Measurements from ENCODE around the gene MRGPRX1.

MRGPRX1 gene

DNA sequence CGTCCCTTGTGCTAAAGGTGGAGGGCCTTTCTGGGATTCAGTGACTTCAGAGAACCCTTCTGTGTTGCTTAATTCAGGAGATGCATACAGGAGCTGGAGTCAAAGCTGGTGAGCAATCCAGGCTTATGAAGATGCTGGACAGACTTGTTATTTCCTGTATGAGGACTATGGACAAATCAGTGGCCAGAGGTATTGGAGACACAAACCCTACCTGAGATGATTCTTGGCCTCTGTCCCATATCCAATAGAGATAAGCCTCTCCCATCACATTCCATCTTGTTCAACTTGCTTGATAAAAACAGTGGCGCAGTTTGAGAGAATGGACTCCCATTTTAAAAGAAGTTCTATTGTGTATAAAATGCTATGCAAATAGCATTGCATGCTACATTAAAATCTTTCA, at the start of gene MRGPRX1:
MRGPRX1 (minus strand) TSS at position 101 of the 400 bp plus-strand sequence. CDS start 4,630 bp downstream, outside the sequence.
- Histone ChIP-seq H3K36me3 (ENCODE audit: insufficient read depth, low read length) (no peaks in the 10 kb centered on the region), H3K27me3 (ENCODE audit: insufficient read depth, low read length) (peaks cover 19% of the 10 kb centered on the region), H3K4me3 (ENCODE audit: low read length) (no peak within 1 kb of the TSS), H3K9me3 (ENCODE audit: low read length) (no peaks in the 10 kb centered on the region), H2AFZ (ENCODE audit: low read depth, low read length) (no peak within 1 kb of the TSS), H3K4me1 (ENCODE audit: insufficient read depth, low read length) (no peaks in the 10 kb centered on the region)

DNA sequence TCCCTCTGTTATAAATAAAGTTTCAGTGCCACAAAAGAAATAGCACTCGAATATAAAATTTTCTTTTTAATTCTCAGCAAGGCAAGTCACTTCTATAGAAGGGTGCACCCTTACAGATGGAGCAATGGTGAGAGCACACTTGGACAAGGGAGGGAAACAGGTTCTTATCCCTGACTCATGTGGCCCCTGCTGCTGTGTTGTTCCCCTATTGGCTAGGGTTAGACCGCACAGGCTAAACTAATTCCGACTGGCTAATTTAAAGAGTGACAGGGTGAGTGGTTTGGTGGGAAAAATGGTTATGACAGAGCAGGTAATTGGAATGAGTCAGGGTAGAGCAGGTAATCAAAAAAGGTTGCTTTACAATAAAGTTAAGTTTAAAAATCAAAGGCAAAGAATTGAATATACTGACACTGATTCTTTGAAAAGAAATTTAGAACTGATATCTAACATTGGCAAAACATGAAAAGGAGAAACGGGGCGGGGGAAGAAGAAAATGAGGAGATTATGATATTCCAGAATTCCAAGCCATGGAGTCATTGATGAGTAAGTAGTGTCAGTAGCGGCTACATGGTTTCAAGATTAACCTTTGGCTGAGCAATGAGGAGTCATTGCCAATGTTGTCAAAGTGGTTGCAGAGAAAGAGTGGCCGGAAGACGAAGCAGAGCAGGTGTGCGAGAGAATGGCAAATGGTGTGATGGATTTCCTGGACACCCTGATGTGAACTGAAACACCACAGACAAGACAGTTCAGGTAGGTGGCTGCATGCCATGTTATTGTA, 48.4 kb upstream of the MRGPRX1 start:
- Histone ChIP-seq H3K36me3 (ENCODE audit: insufficient read depth, low read length) (no peaks in the 10 kb centered on the region), H3K4me1 (ENCODE audit: insufficient read depth, low read length) (no peaks in the 10 kb centered on the region), H3K4me3 (ENCODE audit: low read length) (no peak overlapping the region), H2AFZ (ENCODE audit: low read depth, low read length) (no peak overlapping the region), H3K27me3 (ENCODE audit: insufficient read depth, low read length) (peaks cover 4% of the 10 kb centered on the region), H3K9me3 (ENCODE audit: low read length) (no peaks in the 10 kb centered on the region)

DNA sequence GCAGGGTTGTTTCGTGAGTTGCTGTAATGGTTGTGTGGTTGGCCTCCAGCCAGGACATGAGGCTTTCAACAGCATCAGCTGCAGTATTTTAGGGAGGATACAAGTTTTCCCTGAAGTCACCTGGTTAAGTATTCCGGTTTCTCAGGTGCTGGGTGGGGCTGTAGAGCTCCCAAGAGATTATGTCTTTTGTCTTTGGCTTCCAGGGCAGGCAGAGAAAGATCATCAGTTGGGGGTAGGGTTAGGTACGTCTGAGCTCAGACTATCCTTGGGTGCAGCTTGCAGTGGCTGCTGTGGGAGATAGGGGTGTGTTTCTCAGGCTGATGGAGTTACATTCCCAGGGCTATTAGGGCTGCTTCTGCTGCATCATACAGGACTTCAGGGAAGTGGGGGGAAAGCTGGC, 47.5 kb upstream of the MRGPRX1 start:
- Histone ChIP-seq H3K4me3 (ENCODE audit: low read length) (no peak overlapping the region), H3K4me1 (ENCODE audit: insufficient read depth, low read length) (no peaks in the 10 kb centered on the region), H2AFZ (ENCODE audit: low read depth, low read length) (no peak overlapping the region), H3K27me3 (ENCODE audit: insufficient read depth, low read length) (peaks cover 4% of the 10 kb centered on the region), H3K36me3 (ENCODE audit: insufficient read depth, low read length) (no peaks in the 10 kb centered on the region), H3K9me3 (ENCODE audit: low read length) (no peaks in the 10 kb centered on the region)

DNA sequence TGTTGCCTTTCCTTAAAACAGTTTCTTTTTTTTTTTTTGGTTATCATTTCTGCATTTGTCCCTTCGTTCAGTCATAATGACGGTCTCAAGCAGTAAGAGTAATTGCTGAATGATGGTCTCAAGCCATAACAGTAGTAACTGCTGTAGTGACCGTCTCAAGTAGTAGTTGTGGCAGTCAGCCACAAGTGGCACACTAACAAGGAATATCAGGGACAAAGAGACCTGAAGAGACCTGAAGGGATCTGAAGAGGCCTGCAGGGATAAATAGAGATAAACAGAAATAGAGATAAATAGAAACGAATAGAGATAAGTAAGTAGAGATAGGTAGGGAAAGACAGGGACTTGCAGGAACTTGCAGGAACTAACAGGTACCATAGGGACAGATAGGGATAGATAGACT, 42.7 kb upstream of the MRGPRX1 start:
- Histone ChIP-seq H2AFZ (ENCODE audit: low read depth, low read length) (no peak overlapping the region), H3K4me1 (ENCODE audit: insufficient read depth, low read length) (no peaks in the 10 kb centered on the region), H3K27me3 (ENCODE audit: insufficient read depth, low read length) (peaks cover 3% of the 10 kb centered on the region), H3K9me3 (ENCODE audit: low read length) (no peaks in the 10 kb centered on the region), H3K4me3 (ENCODE audit: low read length) (no peak overlapping the region), H3K36me3 (ENCODE audit: insufficient read depth, low read length) (no peaks in the 10 kb centered on the region)

DNA sequence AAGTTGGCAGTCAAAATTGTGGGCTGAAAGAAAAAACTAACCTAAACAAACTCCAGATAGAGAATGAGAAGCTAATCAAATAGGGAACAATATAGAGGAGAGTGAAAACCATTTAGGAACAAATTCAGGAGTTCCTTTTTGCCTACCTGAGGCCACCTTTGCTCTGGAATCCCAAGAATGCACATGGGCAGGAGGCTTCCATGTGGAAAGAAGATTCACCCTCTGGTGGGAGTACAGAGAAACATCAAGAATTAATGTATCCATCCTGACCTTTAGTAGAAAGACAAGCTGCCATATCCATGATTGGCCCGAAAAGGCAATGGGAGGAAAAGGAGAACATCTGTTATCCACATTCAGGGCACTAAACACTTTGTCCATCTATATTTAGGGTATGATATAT, 35.0 kb upstream of the MRGPRX1 start:
- no peaks in the 10 kb centered on the region for H3K4me1 ChIP-seq (ENCODE audit: insufficient read depth, low read length)
- H3K27me3 ChIP-seq (ENCODE audit: insufficient read depth, low read length): peaks cover 20% of the 10 kb centered on the region
- no peaks in the 10 kb centered on the region for H3K9me3 ChIP-seq (ENCODE audit: low read length)
- no peak overlapping the region for H2AFZ ChIP-seq (ENCODE audit: low read depth, low read length)
- no peaks in the 10 kb centered on the region for H3K36me3 ChIP-seq (ENCODE audit: insufficient read depth, low read length)
- H3K4me3 ChIP-seq (ENCODE audit: low read length): no peak overlapping the region

DNA sequence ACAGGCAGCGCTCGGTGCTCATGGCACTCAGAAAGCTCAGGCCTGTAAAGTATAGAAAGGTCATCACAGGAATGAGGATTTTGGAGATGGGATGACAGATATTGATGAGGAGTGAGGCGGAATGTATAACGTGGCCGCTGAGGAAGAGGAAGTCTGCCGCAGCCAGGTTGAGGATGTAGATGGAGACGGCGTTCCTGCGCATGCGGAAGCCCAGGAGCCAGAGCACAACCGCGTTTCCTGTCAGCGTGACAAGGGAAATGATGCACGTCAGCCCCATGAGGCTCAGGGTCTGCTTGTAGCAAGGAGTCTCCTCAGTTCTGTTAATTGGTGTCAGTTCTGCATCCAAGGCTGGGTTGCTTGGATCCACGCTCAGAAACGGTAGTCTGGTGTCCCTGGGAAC, 33.1 kb upstream of the MRGPRX1 start:
- Histone ChIP-seq H3K36me3 (ENCODE audit: insufficient read depth, low read length) (no peaks in the 10 kb centered on the region), H3K9me3 (ENCODE audit: low read length) (no peaks in the 10 kb centered on the region), H2AFZ (ENCODE audit: low read depth, low read length) (no peak overlapping the region), H3K4me3 (ENCODE audit: low read length) (no peak overlapping the region), H3K4me1 (ENCODE audit: insufficient read depth, low read length) (no peaks in the 10 kb centered on the region), H3K27me3 (ENCODE audit: insufficient read depth, low read length) (peaks cover 24% of the 10 kb centered on the region)

DNA sequence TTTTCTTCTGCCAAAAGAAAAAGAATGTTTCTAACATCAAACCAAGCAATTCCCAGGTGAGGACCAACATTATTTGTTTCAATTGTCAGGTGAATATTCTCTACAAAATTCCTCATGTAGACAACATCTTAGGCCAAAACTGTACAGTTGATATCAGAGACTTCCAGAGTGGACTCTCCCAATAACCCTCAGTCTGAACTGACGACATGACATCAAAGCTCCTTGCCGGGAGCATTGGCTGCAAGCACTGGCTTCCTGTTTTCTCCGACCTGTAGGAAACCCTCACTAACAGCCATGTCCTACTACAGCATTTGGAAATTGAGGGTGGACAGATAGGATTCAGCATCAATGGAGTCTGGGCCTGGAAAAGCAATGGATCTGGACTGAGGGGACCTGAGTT, 30.5 kb upstream of the MRGPRX1 start:
- Histone ChIP-seq H2AFZ (ENCODE audit: low read depth, low read length) (no peak overlapping the region), H3K36me3 (ENCODE audit: insufficient read depth, low read length) (no peaks in the 10 kb centered on the region), H3K9me3 (ENCODE audit: low read length) (no peaks in the 10 kb centered on the region), H3K4me3 (ENCODE audit: low read length) (no peak overlapping the region), H3K27me3 (ENCODE audit: insufficient read depth, low read length) (peaks cover 24% of the 10 kb centered on the region), H3K4me1 (ENCODE audit: insufficient read depth, low read length) (no peaks in the 10 kb centered on the region)

DNA sequence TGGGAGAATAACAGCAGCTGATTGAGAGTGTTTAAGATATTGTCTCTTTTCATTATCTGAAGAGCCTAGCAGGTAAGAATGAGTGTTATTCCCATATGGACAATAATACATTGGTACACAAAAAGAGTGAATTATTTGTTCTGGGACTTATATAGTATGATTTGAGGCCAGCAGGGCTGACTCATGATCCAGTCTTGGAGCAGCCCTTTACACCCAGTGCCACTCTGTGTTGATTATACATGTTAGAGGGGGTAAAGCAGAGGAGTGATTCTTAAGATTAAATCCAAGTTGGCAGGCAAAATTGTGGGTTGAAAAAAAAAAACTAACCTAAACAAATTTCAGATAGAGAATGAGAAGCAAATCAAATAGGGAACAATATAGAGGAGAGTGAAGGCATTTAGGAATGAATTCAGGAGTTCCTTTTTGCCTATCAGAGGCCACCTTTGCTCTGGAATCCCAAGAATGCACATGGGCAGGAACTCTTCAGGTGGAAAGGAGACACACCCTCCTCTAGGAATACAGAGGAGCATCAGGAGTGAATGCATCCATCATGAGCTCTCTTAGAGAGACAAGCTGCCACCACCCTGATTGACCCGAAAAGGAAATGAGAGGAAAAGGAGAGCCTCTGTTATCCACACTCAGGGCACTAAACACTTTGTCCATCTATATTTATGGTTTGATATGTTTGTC, 19.2 kb upstream of the MRGPRX1 start:
- Histone ChIP-seq H3K27me3 (ENCODE audit: insufficient read depth, low read length) (peaks cover 13% of the 10 kb centered on the region), H3K4me3 (ENCODE audit: low read length) (no peak overlapping the region), H3K4me1 (ENCODE audit: insufficient read depth, low read length) (no peaks in the 10 kb centered on the region), H3K9me3 (ENCODE audit: low read length) (no peaks in the 10 kb centered on the region), H3K36me3 (ENCODE audit: insufficient read depth, low read length) (no peaks in the 10 kb centered on the region), H2AFZ (ENCODE audit: low read depth, low read length) (no peak overlapping the region)

DNA sequence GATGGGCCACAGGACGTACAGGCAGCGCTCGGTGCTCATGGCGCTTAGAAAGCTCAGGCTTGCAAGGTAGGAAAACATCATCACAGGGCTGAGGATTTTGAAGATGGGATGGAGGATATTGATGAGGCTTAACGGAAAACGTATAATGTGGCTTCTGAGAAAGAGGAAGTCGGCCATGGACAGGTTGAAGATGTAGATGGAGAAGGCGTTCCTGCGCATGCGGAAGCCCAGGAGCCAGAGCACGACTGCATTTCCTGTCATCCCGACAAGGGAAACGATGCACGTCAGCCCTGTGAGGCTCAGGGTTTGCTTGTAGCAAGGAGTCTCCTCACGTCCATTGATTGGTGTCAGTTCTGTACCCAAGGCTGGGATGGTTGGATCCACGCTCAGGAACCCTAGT, 17.4 kb upstream of the MRGPRX1 start:
- Histone ChIP-seq H3K9me3 (ENCODE audit: low read length) (no peaks in the 10 kb centered on the region), H3K4me1 (ENCODE audit: insufficient read depth, low read length) (no peaks in the 10 kb centered on the region), H3K36me3 (ENCODE audit: insufficient read depth, low read length) (no peaks in the 10 kb centered on the region), H3K4me3 (ENCODE audit: low read length) (no peak overlapping the region), H2AFZ (ENCODE audit: low read depth, low read length) (no peak overlapping the region), H3K27me3 (ENCODE audit: insufficient read depth, low read length) (peaks cover 13% of the 10 kb centered on the region)

DNA sequence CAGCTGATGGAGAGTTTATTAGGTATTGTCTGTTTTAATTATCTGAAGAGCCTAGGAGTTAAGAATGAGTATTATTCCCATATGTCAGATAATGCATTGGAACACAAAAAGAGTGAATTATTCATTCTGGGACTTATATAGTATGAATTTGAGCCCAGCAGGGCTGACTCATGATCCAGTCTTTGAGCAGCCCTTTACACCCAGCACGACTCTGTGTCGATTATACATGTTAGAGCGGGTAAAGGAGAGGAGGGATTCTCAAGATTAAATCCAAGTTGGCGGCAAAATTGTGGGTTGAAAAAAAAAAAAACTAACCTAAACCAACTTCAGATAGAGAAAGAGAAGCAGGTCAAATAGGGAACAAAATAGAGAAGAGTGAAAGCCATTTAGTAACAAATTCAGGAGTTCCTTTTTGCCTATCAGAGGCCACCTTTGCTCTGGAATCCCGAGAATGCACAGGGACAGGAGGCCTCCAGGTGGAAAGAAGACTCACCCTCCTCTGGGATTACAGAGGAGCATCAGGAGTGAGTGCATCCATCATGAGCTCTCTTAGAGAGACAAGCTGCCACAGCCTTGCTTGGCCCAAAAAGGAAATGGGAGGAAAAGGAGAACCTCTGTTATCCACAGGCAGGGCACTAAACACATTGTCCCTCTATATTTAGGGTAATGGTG, 3.1 kb downstream of the MRGPRX1 start:
- Histone ChIP-seq H3K36me3 (ENCODE audit: insufficient read depth, low read length) (no peaks in the 10 kb centered on the region), H3K4me1 (ENCODE audit: insufficient read depth, low read length) (no peaks in the 10 kb centered on the region), H2AFZ (ENCODE audit: low read depth, low read length) (no peak overlapping the region), H3K4me3 (ENCODE audit: low read length) (no peak overlapping the region), H3K27me3 (ENCODE audit: insufficient read depth, low read length) (peaks cover 24% of the 10 kb centered on the region), H3K9me3 (ENCODE audit: low read length) (no peaks in the 10 kb centered on the region)

DNA sequence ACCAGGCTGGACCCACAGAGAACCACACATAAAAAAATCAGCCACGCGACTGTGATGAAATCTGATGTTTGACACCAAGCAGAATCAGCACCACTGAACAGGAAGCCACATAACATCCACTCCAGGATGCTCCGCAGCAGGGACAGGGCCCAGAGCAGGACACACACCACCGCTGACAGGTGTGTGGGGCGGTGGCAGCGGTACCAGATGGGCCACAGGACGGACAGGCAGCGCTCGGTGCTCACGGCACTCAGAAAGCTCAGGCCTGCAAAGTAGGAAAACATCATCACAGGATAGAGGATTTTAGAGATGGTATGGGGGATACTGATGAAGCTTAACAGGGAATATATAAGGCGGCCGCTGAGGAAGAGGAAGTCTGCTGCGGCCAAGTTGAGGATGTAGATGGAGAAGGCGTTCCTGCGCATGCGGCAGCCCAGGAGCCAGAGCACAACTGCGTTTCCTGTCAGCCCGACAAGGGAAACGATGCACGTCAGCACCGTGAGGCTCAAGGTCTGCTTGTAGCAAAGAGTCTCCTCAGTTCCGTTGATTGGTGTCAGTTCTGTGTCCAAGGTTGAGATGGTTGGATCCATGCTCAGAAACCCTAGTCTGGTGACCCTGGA, 4.9 kb downstream of the MRGPRX1 start:
- Histone ChIP-seq H3K4me3 (ENCODE audit: low read length) (no peak overlapping the region), H3K27me3 (ENCODE audit: insufficient read depth, low read length) (peaks cover 24% of the 10 kb centered on the region), H2AFZ (ENCODE audit: low read depth, low read length) (no peak overlapping the region), H3K36me3 (ENCODE audit: insufficient read depth, low read length) (no peaks in the 10 kb centered on the region), H3K4me1 (ENCODE audit: insufficient read depth, low read length) (no peaks in the 10 kb centered on the region), H3K9me3 (ENCODE audit: low read length) (no peaks in the 10 kb centered on the region)

DNA sequence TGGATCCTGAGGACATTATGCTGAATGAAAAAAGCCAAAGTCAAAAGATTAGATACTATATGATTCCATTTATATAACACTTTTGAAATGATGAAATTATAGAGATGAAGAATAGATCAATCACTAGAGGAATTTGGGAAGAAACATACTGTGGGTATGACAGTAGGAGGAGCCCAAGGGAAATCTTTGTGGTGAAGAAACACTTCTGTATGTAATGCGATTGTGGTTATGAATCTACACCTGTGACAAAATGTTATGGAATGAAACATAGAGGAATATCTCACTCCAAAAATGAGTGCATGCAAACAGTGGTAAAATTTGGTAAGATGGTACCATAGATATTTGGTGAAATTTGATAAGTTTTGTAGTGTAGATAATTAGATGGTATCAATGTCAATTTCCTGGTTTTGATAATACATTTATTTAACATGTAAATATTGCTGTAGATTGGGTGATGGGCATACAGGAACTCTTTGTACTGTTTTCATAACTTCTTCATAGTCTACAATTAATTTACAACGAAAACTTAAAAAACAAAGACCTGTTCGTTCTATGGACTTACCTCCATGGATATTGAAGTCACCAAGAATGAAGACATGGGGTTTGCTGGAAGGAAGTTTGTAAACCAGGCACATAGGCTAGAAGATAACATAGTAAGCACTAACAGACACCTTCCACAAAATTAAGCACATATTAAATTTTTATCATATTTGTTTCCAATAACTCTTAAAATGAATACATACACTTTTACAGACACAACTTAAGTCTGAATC, 11.5 kb downstream of the MRGPRX1 start:
- Histone ChIP-seq H3K4me3 (ENCODE audit: low read length) (no peak overlapping the region), H3K36me3 (ENCODE audit: insufficient read depth, low read length) (no peaks in the 10 kb centered on the region), H2AFZ (ENCODE audit: low read depth, low read length) (no peak overlapping the region), H3K27me3 (ENCODE audit: insufficient read depth, low read length) (no peaks in the 10 kb centered on the region), H3K4me1 (ENCODE audit: insufficient read depth, low read length) (no peaks in the 10 kb centered on the region), H3K9me3 (ENCODE audit: low read length) (no peaks in the 10 kb centered on the region)
